Coronary artery (tissue), 2 donors: ENCODE data around the gene TGFBI.

ENCODE experiments used
- DNase-seq: peaks from one replicate; pipeline ENCODE4 v3.0.0-alpha.2; 2017; ENCODE audit warnings: low spot score
- H3K27ac ChIP-seq, 2 donors: fragments of 200-600 bp; sonication (generic); one replicate each; pipeline ENCODE4 v1.5.1; 2016 to 2019
- H3K4me3 ChIP-seq: fragments of 200-600 bp; sonication (generic); 2 replicates; pipeline ENCODE4 v1.5.1; 2016; ENCODE audit warnings: mild to moderate bottlenecking, moderate library complexity
- CTCF ChIP-seq: fragments of 200-600 bp; sonication (generic); IDR thresholded peaks from one replicate; pipeline ENCODE4 v1.5.1; 2019; ENCODE audit warnings: antibody characterized with exemption

Gene TGFBI

GRCh38 chr5:136030956-136031611, 2.3 kb downstream of the TGFBI start:
- DNase-seq, result peak; percentile 36
- H3K4me3 ChIP-seq, result peak overlapping the region; percentile 76
- H3K27ac ChIP-seq, result peak overlapping the region in 1 of 2 donors; percentile 79
- TF ChIP-seq CTCF, result no peak

- H3K27ac ChIP-seq, result peak overlapping the region in 1 of 2 donors; percentile 79
- DNase-seq, result peak; percentile 38
- TF ChIP-seq CTCF, result no peak
- peak overlapping the region; percentile 76 for H3K4me3 ChIP-seq
Observed at GRCh38 chr5:136031711-136032110, 2.9 kb downstream of the TGFBI start.

GRCh38 chr5:136032564-136032963, 3.8 kb downstream of the TGFBI start:
- Histone ChIP-seq H3K4me3 (peak overlapping the region; percentile 76), H3K27ac (peak overlapping the region in 1 of 2 donors; percentile 79)
- DNase-seq, result peak; percentile 61
- TF ChIP-seq CTCF, result no peak

GRCh38 chr5:136033234-136033633, 4.4 kb downstream of the TGFBI start:
- no peak for TF ChIP-seq CTCF
- H3K27ac ChIP-seq, result peak overlapping the region in 1 of 2 donors; percentile 34
- no peak overlapping the region for H3K4me3 ChIP-seq
- DNase-seq, result peak; percentile 28

GRCh38 chr5:136033848-136034247, 5.1 kb downstream of the TGFBI start:
- Histone ChIP-seq H3K27ac (peak overlapping the region in 1 of 2 donors; percentile 34), H3K4me3 (no peak overlapping the region)
- TF ChIP-seq CTCF, result no peak
- DNase-seq, result peak; percentile 36

- peak; percentile 45 for DNase-seq
- Histone ChIP-seq H3K4me3 (no peak overlapping the region), H3K27ac (peak overlapping the region in 1 of 2 donors; percentile 17)
- TF ChIP-seq CTCF, result no peak
Observed at GRCh38 chr5:136034492-136034891, 5.7 kb downstream of the TGFBI start.

GRCh38 chr5:136034984-136035383, 6.2 kb downstream of the TGFBI start:
- H3K4me3 ChIP-seq, result no peak overlapping the region
- peak; percentile 22 for DNase-seq
- TF ChIP-seq CTCF, result no peak
- peak overlapping the region in 1 of 2 donors; percentile 17 for H3K27ac ChIP-seq
